Cerebellar cortex (tissue), 1 donor: ENCODE measurements around the gene PER1.
A peak's percentile ranks its signal among the peaks of the same experiment; 100 is the strongest.

ENCODE experiments used
- DNase-seq: peaks from one replicate; pipeline ENCODE4 v3.0.0-alpha.2; 2015; ENCODE audit warnings: low spot score

PER1 gene

GRCh38 chr17:8138672-8139371 lies 13.4 kb downstream of the PER1 start:
- DNase-seq, result peak; percentile 98

GRCh38 chr17:8138374-8138671 lies 13.9 kb downstream of the PER1 start:
- no peak for DNase-seq

- DNase-seq, result no peak
Observed at GRCh38 chr17:8137645-8138373, 14.4 kb downstream of the PER1 start.

- no peak for DNase-seq
Observed at GRCh38 chr17:8133941-8134340, 18.3 kb downstream of the PER1 start.

- DNase-seq, result no peak
Observed at GRCh38 chr17:8133399-8133798, 18.8 kb downstream of the PER1 start.

GRCh38 chr17:8131844-8132441 lies 20.3 kb downstream of the PER1 start:
- no peak for DNase-seq

- DNase-seq, result no peak
Observed at GRCh38 chr17:8128125-8128784, 23.9 kb downstream of the PER1 start.

GRCh38 chr17:8126491-8127066 lies 25.6 kb downstream of the PER1 start:
- DNase-seq, result peak; percentile 58

GRCh38 chr17:8125947-8126490 lies 26.2 kb downstream of the PER1 start:
- DNase-seq, result peak; percentile 61

- peak; percentile 92 for DNase-seq
Observed at GRCh38 chr17:8125154-8125946, 26.9 kb downstream of the PER1 start.

GRCh38 chr17:8124350-8125153 lies 27.7 kb downstream of the PER1 start:
- DNase-seq, result peak; percentile 58

GRCh38 chr17:8123695-8124349 lies 28.4 kb downstream of the PER1 start, which contains the start of gene HES7:
HES7 (minus strand) TSS chr17:8124106; CDS start chr17:8124084, 22 bp downstream.
- peak; percentile 82 for DNase-seq

GRCh38 chr17:8122924-8123694 lies 29.1 kb downstream of the PER1 start:
- peak; percentile 46 for DNase-seq

GRCh38 chr17:8122422-8122923 lies 29.7 kb downstream of the PER1 start:
- DNase-seq, result peak; percentile 53

- DNase-seq, result peak; percentile 70
Observed at GRCh38 chr17:8121681-8122421, 30.4 kb downstream of the PER1 start.

- DNase-seq, result no peak
Observed at GRCh38 chr17:8121407-8121680, 30.9 kb downstream of the PER1 start.

GRCh38 chr17:8120520-8121406 lies 31.4 kb downstream of the PER1 start:
- DNase-seq, result peak; percentile 87
